ENCODE data around the gene LRRC8C. TPM values are rescaled to one million over a fixed set of nuclear protein-coding genes. Genes with fewer than 3 reads are reported as not detected.
A peak's percentile ranks its signal among the peaks of the same experiment; 100 is the strongest.

LRRC8C gene
- total and polyA plus RNA-seq, 10 of the 15 experiments (the other 5 are each of a cell fraction or from before 2014, with no cell fraction given), result 2.3 to 16.3 (median 10.8) TPM

GRCh38 chr1:89657886-89658285 is 25.0 kb downstream of the LRRC8C start (continued):
- TF ChIP-seq BRCA1 (IDR thresholded peaks at IDR 0.05; ENCODE audit: low read depth, low read length), result no peak
- no peak for TF ChIP-seq ZNF384 (IDR thresholded peaks at IDR 0.05; ENCODE audit: borderline replicate concordance, low read depth, low read length)
- no peak for TF ChIP-seq HDGF (IDR thresholded peaks at IDR 0.05)
- TF ChIP-seq WRNIP1 (IDR thresholded peaks at IDR 0.05; ENCODE audit: borderline replicate concordance, low read depth, low read length), result no peak
- peak; percentile 68; the same call in 1 of the 2 replicates for TF ChIP-seq MEF2A (IDR thresholded peaks at IDR 0.05; ENCODE audit: insufficient read depth, low read depth, low read length)
- TF ChIP-seq TBL1XR1 (IDR thresholded peaks at IDR 0.05; ENCODE audit: low read depth, low read length), result no peak
- no peak for TF ChIP-seq CREB1 (IDR thresholded peaks at IDR 0.05; ENCODE audit: low read depth)
- TF ChIP-seq TCF12 (IDR thresholded peaks at IDR 0.05; ENCODE audit: low read depth, low read length), result no peak
- peak; percentile 91 for TF ChIP-seq TCF7 (IDR thresholded peaks at IDR 0.05; ENCODE audit: borderline replicate concordance)
- no peak for TF ChIP-seq SMARCA5 (IDR thresholded peaks at IDR 0.05)
- no peak for TF ChIP-seq HDAC6 (IDR thresholded peaks at IDR 0.05; ENCODE audit: unreplicated experiment)
- no peak for TF ChIP-seq TCF3 (IDR thresholded peaks at IDR 0.05; ENCODE audit: borderline replicate concordance, insufficient read depth, low read depth, low read length)
- TF ChIP-seq, protein P1, sequence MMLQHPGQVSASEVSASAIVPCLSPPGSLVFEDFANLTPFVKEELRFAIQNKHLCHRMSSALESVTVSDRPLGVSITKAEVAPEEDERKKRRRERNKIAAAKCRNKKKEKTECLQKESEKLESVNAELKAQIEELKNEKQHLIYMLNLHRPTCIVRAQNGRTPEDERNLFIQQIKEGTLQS (IDR thresholded peaks at IDR 0.05; ENCODE audit: borderline replicate concordance, extremely low read depth, low read depth, low read length), result no peak
- TF ChIP-seq SMAD1 (IDR thresholded peaks at IDR 0.05; ENCODE audit: low read depth, partially characterized antibody), result no peak
- no peak for TF ChIP-seq ELK1 (IDR thresholded peaks at IDR 0.05; ENCODE audit: low read depth, low read length)
- TF ChIP-seq ATF7 (IDR thresholded peaks at IDR 0.05; ENCODE audit: low read depth), result 0 out of 2 replicates have a peak, but pooled peaks have one; percentile 18
- TF ChIP-seq RCOR1 (conservative IDR thresholded peaks at IDR 0.05; ENCODE audit: low read depth, low read length), result no peak
- no peak for TF ChIP-seq ZBTB11 (CRISPR knock-in tag; IDR thresholded peaks at IDR 0.05)
- no peak for TF ChIP-seq NR2C2 (IDR thresholded peaks at IDR 0.05; ENCODE audit: borderline replicate concordance, control insufficient read depth, insufficient read length, low read depth)
- TF ChIP-seq NBN (IDR thresholded peaks at IDR 0.05), result no peak
- peak; percentile 66 for TF ChIP-seq MTA2 (IDR thresholded peaks at IDR 0.05; ENCODE audit: low read depth)
- TF ChIP-seq IRF4 (IDR thresholded peaks at IDR 0.05; ENCODE audit: low read depth, low read length), result peak; percentile 53; the same call in 1 of the 2 replicates
- peak; percentile 36; the same call in 1 of the 2 replicates for TF ChIP-seq ZBED1 (IDR thresholded peaks at IDR 0.05; ENCODE audit: borderline replicate concordance)
- TF ChIP-seq FOXM1 (IDR thresholded peaks at IDR 0.05; ENCODE audit: low read depth, low read length), result peak; percentile 67; the same call in 1 of the 2 replicates
- TF ChIP-seq PKNOX1 (IDR thresholded peaks at IDR 0.05), result no peak
- TF ChIP-seq ASH2L (IDR thresholded peaks at IDR 0.05; ENCODE audit: borderline replicate concordance, low read depth), result no peak
- TF ChIP-seq BHLHE40 (IDR thresholded peaks at IDR 0.05; ENCODE audit: borderline replicate concordance in 1 of 2, low read depth in 2 of 2, low read length in 1 of 2), result no peak
- TF ChIP-seq EGR1 (IDR thresholded peaks at IDR 0.05; ENCODE audit: borderline replicate concordance in 1 of 2, low read depth in 2 of 2, low read length in 2 of 2), result no peak
